Measurements from ENCODE around the gene PTGR3.

Gene PTGR3

GRCh38 chr18:75183973-75184493, 24.9 kb downstream of the PTGR3 start:
- in situ Hi-C loops (cut with HindIII; ENCODE audit: low sequenced_read_pairs): no loop called here
- H3K4me3 ChIP-seq (ENCODE audit: low read depth, low read length): no peak overlapping the region
- no peak for DNase-seq (ENCODE audit: low read depth)
- no peak for TF ChIP-seq CTCF (IDR thresholded peaks at IDR 0.05; ENCODE audit: low read depth, low read length, missing control alignments)

GRCh38 chr18:75183524-75183923, 25.4 kb downstream of the PTGR3 start:
- in situ Hi-C loops (cut with HindIII; ENCODE audit: low sequenced_read_pairs): no loop called here
- no peak for DNase-seq (ENCODE audit: low read depth)
- no peak overlapping the region for H3K4me3 ChIP-seq (ENCODE audit: low read depth, low read length)
- no peak for TF ChIP-seq CTCF (IDR thresholded peaks at IDR 0.05; ENCODE audit: low read depth, low read length, missing control alignments)

GRCh38 chr18:75179819-75180600, 28.9 kb downstream of the PTGR3 start:
- in situ Hi-C loops (cut with HindIII; ENCODE audit: low sequenced_read_pairs): no loop called here
- no peak overlapping the region for H3K4me3 ChIP-seq (ENCODE audit: low read depth, low read length)
- no peak for DNase-seq (ENCODE audit: low read depth)
- no peak for TF ChIP-seq CTCF (IDR thresholded peaks at IDR 0.05; ENCODE audit: low read depth, low read length, missing control alignments)

GRCh38 chr18:75178376-75178775, 30.6 kb downstream of the PTGR3 start:
- DNase-seq (ENCODE audit: low read depth): no peak
- TF ChIP-seq CTCF (IDR thresholded peaks at IDR 0.05; ENCODE audit: low read depth, low read length, missing control alignments): no peak
- no peak overlapping the region for H3K4me3 ChIP-seq (ENCODE audit: low read depth, low read length)
- in situ Hi-C loops (cut with HindIII; ENCODE audit: low sequenced_read_pairs): no loop called here

- in situ Hi-C loops (cut with HindIII; ENCODE audit: low sequenced_read_pairs): no loop called here
- no peak for TF ChIP-seq CTCF (IDR thresholded peaks at IDR 0.05; ENCODE audit: low read depth, low read length, missing control alignments)
- no peak for DNase-seq (ENCODE audit: low read depth)
- H3K4me3 ChIP-seq (ENCODE audit: low read depth, low read length): no peak overlapping the region
These were observed 32.1 kb downstream of the PTGR3 start for GRCh38 chr18:75176849-75177248.

GRCh38 chr18:75173738-75174137, 35.2 kb downstream of the PTGR3 start:
- no peak for TF ChIP-seq CTCF (IDR thresholded peaks at IDR 0.05; ENCODE audit: low read depth, low read length, missing control alignments)
- no peak overlapping the region for H3K4me3 ChIP-seq (ENCODE audit: low read depth, low read length)
- DNase-seq (ENCODE audit: low read depth): no peak
- in situ Hi-C loops (cut with HindIII; ENCODE audit: low sequenced_read_pairs): no loop called here

All from astrocyte of the cerebellum (primary cell).